ENCODE results near the gene SETX. TPM values are rescaled to one million over a fixed set of nuclear protein-coding genes. Genes with fewer than 3 reads are reported as not detected.

Gene SETX
- total and polyA plus RNA-seq, 11 donors, result 11.7 to 42.5 (median 27.5) TPM

- no peak overlapping the region for H3K4me3 ChIP-seq
- DNase-seq (no peak), ATAC-seq (no peak)
- H3K27ac ChIP-seq, result peak overlapping the region in 1 of 12 donors; percentile 63
- H3K9me3 ChIP-seq, result no peaks in the 10 kb centered on the region
- peaks cover 0 to 41% (median 13%) of the 10 kb centered on the region in 12 donors for H3K4me1 ChIP-seq
- WGBS, 4 donors, result 83 to 89% (median 85%) methylated on average over 20 to 22 of the region's 22 CpGs
- intact Hi-C loops (cut with DNase I), result loop anchor here in 7 of 10 donors (5.0 to 10.0 kb wide), 9 partner anchors 66 to 476 kb away; partner anchors contain the start of gene MED27 (in 3 of the 7)
- H3K36me3 ChIP-seq, result no peaks in the 10 kb centered on the region
- TF ChIP-seq POLR2A (IDR thresholded peaks at IDR 0.05) (no peak), CTCF (IDR thresholded peaks at IDR 0.05) (no peak)
- H3K27me3 ChIP-seq, result peaks cover 0 to 4% (median 0%) of the 10 kb centered on the region in 9 donors
These were observed 116.5 kb downstream of the SETX start for GRCh38 chr9:132238026-132238972.

- peaks cover 0 to 4% (median 0%) of the 10 kb centered on the region in 9 donors for H3K27me3 ChIP-seq
- peak in 4 of 5 donors; percentile 55 to 86 (median 68) for DNase-seq
- ATAC-seq, result peak; percentile 37 to 68 (median 48)
- H3K4me1 ChIP-seq, result peaks cover 0 to 35% (median 12%) of the 10 kb centered on the region in 12 donors
- 54 to 63% (median 59%) methylated on average over 8 to 9 of the region's 9 CpGs for WGBS, 4 donors
- H3K9me3 ChIP-seq, result no peaks in the 10 kb centered on the region
- H3K36me3 ChIP-seq, result no peaks in the 10 kb centered on the region
- H3K4me3 ChIP-seq, result no peak overlapping the region
- intact Hi-C loops (cut with DNase I), result loop anchor here (2.0 to 10.0 kb wide), 12 partner anchors 65 to 475 kb away; partner anchors contain the start of gene MED27 (in 3 of the 10)
- TF ChIP-seq CTCF (IDR thresholded peaks at IDR 0.05) (no peak), POLR2A (IDR thresholded peaks at IDR 0.05) (no peak)
- H3K27ac ChIP-seq, result peak overlapping the region in 5 of 12 donors; percentile 3 to 63 (median 40)
These were observed 117.3 kb downstream of the SETX start for GRCh38 chr9:132237481-132237880.

GRCh38 chr9:132236662-132237311 is 118.0 kb downstream of the SETX start:
- Histone ChIP-seq H3K27me3 (peaks cover 0 to 10% (median 0%) of the 10 kb centered on the region in 9 donors), H3K4me1 (peaks cover 0 to 30% (median 11%) of the 10 kb centered on the region in 12 donors), H3K4me3 (no peak overlapping the region), H3K36me3 (no peaks in the 10 kb centered on the region), H3K9me3 (no peaks in the 10 kb centered on the region), H3K27ac (peak overlapping the region in 4 of 12 donors; percentile 3 to 63 (median 49))
- WGBS, 4 donors, result 42 to 51% (median 47%) methylated on average over 17 to 18 of the region's 18 CpGs
- no peak for ATAC-seq
- DNase-seq, result no peak
- TF ChIP-seq POLR2A (IDR thresholded peaks at IDR 0.05) (no peak), CTCF (IDR thresholded peaks at IDR 0.05) (peak in 5 of 12 donors; percentile 4 to 48 (median 28))
- intact Hi-C loops (cut with DNase I), result loop anchor here (1.0 to 10.0 kb wide), 14 partner anchors 64 to 474 kb away; partner anchors contain the start of gene MED27 (in 3 of the 10)

Measured in heart left ventricle (tissue), 16 donors.